HG02970 (cell line): ENCODE results near the gene SPSB3.

Experiments
- ATAC-seq: cut with Tn5 transposase; IDR thresholded peaks from one replicate; pipeline ENCODE4 v1.9.1; 2021; ENCODE audit warnings: mild to moderate bottlenecking, moderate library complexity, moderate number of reproducible peaks; ENCODE audit not compliant: unreplicated experiment, low FRiP score

The SPSB3 gene

DNA sequence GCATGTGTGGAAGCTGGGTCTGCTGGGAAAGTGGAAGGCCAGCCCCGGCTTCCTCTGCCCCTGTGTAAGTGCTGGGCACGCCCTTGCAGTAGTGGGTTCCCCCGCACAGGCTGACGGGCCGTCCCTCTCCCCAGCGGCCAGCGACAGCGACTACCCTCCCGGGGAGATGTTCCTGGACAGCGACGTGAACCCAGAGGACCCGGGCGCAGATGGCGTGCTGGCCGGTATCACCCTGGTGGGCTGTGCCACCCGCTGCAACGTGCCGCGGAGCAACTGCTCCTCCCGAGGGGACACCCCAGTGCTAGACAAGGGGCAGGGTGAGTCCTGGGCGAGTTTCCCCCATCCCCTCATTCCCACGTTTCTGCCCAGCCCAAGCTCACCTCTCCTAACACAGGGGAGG is 16.5 kb downstream of the SPSB3 start:
- ATAC-seq: no peak

DNA sequence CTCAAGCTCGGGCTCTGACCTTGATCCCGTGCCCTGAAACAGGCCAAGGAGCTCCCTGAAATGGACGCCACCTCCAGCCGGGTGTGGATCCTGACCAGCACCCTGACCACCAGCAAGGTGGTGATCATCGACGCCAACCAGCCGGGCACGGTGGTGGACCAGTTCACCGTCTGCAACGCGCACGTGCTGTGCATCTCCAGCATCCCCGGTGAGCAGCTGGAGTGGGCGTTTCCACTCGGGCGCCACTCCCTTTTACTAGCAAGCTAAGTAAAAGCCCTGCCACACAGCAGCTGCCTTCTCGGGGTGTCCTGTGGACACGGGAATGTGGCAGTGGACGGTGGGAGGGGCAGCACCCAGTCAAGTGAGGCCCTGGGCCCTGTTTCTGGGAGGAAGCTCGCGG is 17.4 kb downstream of the SPSB3 start:
- no peak for ATAC-seq

DNA sequence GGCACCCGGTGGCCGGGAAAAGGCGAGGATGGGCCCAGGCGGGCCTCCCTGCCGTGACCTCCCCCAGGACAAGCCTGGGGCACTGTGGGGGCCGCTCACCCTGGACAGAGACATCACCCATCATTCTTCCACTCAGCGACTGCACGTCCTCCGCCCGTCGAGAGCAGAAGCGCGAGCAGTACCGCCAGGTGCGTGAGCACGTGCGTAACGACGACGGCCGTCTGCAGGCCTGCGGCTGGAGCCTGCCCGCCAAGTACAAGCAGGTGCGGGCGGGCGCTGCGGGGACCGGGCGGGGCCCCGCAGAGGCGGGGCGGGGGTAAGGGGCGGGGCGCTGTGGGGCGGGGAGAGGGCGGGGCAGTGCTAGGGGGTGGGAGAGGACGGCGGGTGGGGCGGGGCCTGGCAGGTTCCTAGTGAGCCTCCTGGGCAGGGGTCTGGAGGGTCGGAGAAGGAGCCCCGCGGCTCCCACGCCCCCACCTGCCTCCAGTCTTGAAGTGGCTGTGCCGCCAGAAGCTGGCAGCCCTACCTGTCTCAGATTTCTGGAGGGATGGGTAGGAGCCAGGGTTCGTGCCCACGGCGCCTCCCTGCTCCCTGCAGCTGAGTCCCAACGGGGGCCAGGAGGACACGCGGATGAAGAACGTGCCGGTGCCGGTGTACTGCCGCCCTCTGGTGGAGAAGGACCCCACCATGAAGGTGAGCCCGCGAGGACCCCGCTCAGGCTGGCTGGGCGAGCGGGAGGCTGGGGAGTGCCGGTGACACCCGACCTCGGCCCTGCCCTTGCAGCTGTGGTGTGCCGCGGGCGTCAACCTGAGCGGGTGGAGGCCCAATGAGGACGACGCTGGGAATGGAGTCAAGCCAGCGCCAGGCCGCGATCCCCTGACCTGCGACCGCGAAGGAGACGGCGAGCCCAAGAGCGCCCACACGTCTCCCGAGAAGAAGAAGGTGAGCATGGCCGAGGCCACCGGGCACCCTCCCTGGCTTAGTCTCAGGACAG is 18.6 kb downstream of the SPSB3 start:
- ATAC-seq: no peak

GRCh38 chr16:1762879-1763520 is 19.4 kb downstream of the SPSB3 start:
- no peak for ATAC-seq

- no peak for ATAC-seq
Measured at GRCh38 chr16:1762196-1762878, 20.0 kb downstream of the SPSB3 start.

GRCh38 chr16:1761751-1762150 is 20.6 kb downstream of the SPSB3 start:
- ATAC-seq: no peak

- ATAC-seq: no peak
Measured at GRCh38 chr16:1760911-1761310, 21.5 kb downstream of the SPSB3 start.

DNA sequence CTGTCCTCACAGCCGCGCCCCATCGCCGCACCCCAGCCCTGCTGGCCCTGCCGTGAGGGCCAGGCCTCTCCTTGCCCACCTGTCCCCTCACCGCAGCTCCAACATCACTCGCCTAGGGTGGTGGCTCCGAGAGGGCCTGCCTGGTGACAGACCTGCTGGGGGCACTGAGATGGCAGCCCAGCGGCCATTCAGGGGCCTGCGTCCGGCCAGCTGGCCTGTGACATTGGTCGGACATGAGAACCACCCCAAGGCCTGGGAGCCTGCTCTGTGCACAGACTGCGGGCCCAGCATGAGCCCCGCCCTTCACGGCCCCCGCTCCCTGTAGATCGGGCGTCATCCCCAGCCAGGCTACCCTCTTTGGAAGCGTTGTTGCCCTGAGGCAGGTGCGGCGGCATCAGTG is 22.9 kb downstream of the SPSB3 start:
- ATAC-seq: no peak

- ATAC-seq: no peak
Measured at GRCh38 chr16:1758923-1759322, 23.4 kb downstream of the SPSB3 start.

DNA sequence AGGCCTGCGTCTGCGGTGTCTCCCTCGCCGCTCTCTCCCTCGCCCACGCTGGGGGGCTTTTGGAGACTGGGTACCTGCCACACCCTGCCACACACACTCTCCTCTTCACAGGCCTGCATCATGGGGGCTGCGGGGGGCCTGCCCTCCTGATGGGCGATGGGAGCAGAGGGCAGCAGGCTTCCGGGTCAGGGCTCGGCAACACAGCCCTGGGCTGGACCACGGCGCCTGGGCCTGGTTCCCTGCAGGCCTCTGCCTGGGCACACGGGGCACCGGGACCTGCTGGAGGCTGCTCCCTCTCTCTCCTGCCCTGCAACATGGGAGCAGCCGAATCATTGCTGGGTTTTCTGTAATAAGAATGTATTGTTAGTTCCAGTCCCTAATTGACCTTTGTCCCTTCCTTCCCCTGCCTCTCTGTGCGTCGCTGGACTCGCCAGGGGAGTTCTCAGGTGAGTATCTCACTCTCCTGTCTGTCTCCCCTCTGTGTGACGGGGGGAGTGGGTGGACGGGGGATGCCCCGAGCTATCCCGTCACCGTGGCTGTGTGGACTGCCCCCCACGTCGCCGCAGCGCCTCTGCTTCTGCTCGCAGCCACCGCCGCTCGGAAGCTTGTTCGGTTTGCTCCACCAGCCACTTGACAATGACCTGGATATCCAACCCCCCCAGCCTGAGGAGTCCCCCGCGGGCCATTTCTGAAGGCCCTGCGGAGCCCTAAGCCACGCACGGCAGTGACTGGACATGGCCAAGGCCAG is 24.5 kb downstream of the SPSB3 start:
- no peak for ATAC-seq

DNA sequence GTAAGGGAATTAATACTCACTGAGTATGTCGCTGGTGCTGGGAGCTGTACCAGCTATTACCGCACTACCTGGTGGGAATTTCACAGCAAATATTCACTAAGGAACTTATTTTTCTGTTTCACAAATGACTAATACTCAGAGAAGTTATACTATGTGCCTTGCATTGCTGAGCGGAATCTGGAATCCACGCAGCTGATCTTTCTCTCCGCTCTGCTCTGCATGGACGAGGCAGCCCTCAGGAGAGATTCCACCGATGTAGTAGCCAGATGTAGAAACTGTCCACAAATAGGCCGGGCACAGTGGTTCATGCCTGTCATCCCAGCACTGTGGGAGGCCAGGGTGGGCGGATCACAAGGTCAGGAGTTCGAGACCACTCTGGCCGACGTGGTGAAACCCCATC is 28.2 kb downstream of the SPSB3 start:
- ATAC-seq: no peak

DNA sequence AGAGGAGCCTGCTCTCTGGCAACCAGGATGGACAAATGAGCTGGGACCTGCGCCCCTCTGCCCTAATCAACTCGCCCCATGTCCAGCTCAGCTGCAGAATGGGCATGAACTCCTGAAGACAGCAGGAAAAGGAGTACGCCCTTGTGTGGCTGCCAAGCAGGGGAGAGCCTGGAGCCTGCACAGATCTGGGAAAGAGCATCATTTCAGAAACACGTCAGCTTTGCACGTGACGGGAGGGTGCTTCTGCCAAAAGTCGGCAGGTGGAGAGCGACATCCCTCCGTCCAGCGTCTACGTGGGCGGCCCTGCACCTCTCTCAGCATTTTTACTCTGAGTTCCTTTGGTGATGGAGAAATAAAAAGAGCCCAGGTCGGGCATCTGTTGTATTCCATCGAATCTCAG is 29.5 kb downstream of the SPSB3 start:
- no peak for ATAC-seq

GRCh38 chr16:1751946-1752345 is 30.4 kb downstream of the SPSB3 start:
- ATAC-seq: no peak

DNA sequence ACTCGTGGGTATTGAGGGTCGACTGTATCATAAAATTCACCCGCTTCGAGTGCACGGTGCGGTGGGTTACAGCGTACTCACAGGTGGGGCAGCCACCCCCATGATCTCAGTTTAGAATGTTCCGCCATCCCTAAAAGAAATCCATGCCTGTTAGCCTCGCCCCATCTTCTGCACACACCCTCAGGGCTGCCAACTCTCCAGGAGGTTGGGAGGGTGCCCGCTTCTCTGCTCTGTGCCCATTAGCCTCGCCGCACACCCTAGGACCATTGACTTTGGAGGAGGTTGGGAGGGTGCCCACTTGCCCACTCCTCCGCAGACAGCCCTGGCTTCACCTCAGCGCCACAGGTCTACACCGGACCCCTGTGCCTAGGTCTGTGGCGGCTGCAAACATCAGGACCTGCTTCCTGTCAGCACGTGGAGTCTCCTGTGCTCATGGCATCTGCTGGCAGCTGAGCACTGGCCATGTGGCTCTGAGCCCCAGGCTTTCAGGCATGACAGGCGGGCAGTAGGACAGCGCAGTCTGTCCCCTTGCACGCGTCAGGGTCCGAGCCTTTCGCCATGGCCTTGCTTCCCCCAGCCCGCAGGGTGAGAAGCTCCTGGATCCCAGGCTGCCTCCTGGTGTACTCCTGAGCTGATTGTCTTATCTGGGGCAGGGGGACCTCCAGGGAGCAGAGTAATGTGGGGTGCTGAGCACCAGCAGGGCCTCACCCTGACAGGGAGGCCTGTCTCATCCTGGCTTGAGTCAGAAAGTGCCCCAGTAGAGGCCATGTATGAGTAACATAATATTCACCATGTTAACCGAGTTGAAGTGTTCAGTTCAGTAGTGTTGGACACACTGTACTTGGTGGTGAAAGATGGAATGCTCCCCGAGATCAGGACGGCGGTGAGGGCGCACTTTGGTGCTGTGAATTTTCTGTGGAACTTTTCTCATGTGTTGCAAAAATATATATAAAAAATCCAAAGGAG is 32.9 kb downstream of the SPSB3 start:
- no peak for ATAC-seq

GRCh38 chr16:1747934-1748333 is 34.4 kb downstream of the SPSB3 start:
- ATAC-seq: no peak

GRCh38 chr16:1746693-1747195 is 35.6 kb downstream of the SPSB3 start:
- no peak for ATAC-seq

DNA sequence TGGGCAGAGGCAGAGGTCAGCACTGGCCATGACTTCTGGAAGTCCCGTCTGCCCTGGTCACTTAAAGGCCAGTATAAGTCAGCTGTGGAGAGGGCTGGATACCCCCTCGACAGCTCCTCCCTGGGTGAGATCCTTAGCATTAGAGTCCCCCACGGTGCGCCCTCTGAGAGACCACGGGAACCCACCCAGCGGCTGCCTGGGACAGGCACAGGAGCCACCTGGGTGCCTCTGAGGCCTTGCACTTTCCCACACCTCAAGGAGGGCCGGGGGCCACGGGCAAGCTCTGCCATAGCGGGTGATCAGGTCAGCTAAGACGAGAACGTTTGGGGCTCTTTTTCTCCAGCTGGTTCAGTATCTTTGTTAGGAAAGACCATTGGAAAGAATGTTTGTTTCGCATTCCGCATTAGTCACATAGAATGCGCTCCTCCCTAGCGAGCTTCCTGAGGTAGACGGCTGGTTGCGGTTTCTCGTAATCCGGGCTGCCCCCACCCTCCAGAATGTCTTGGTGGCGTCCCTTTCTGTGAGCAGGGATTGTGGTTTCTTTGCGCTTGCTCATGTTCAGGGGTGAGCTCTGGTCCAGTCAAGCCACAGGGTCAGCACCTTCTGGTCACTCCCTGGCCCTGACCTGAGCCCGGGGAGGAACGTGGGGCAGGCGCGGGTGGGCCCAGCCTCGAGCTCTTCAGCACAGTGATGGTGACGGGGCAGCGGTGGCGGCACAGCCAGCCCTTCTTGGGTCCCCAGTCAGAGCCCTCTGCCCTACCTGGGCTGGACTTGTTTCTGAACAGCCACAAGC is 36.3 kb downstream of the SPSB3 start:
- ATAC-seq: no peak

- no peak for ATAC-seq
Measured at GRCh38 chr16:1745181-1745899, 37.0 kb downstream of the SPSB3 start.
